SK-N-SH (cell line): ENCODE measurements around the gene ADCY5. TPM values are rescaled to one million over a fixed set of nuclear protein-coding genes. Genes with fewer than 3 reads are reported as not detected.

ENCODE experiments used
- CTCF ChIA-PET: fragments of 300-600, 350-600 bp; formaldehyde crosslinking; extraction: SDS; loops from one replicate; lab custom pipeline; 2021; lab: Yijun Ruan, JAX
- POLR2A ChIA-PET: fragments of 350-600 bp; sonication (Branson Sonifier 250); formaldehyde crosslinking; extraction: SDS; loops from one replicate; lab custom pipeline; 2020; ENCODE audit warnings: antibody characterized with exemption, inconsistent platforms; lab: Yijun Ruan, JAX
- DNase-seq: peaks from one replicate; pipeline ENCODE4 v3.0.0; 2012
- H2AFZ ChIP-seq: fragments of 200-600 bp; sonication (generic); 2 replicates; pipeline ENCODE4 v1.8.1; 2016; ENCODE audit warnings: antibody characterized with exemption, mild to moderate bottlenecking, low read depth
- H3F3A ChIP-seq: fragments of 200-600 bp; sonication (generic); replicated peaks from 2 replicates; pipeline ENCODE3; 2016; ENCODE audit warnings: antibody characterized with exemption, mild to moderate bottlenecking; ENCODE audit not compliant: insufficient read depth
- H3K27ac ChIP-seq, 2 experiments: fragments of 200-500 bp in 1 of 2; fragments of 200-600 bp in 1 of 2; sonication (Bioruptor generic) in 1 of 2; sonication (generic), shearing (Covaris generic) in 1 of 2; 2 replicates each; pipeline versions ENCODE4 v1.5.1 to v1.6.1; 2014 to 2016; ENCODE audit warnings: low read depth in 2 of 2, inconsistent platforms in 1 of 2, low read length in 1 of 2, mild to moderate bottlenecking in 1 of 2, mixed read lengths in 1 of 2
- H3K27me3 ChIP-seq: fragments of 200-600 bp; sonication (generic), shearing (Covaris generic); 2 replicates; pipeline ENCODE4 v1.6.1; 2016; ENCODE audit warnings: mixed run types; ENCODE audit not compliant: insufficient read depth
- H3K36me3 ChIP-seq, 2 experiments: fragments of 200-500 bp in 1 of 2; fragments of 200-600 bp in 1 of 2; sonication (Bioruptor generic) in 1 of 2; sonication (generic) in 1 of 2; replicated peaks in 1 of 2; 2 replicates each; pipeline versions ENCODE3 to v1.5.1; 2014 to 2016; ENCODE audit warnings: low read length in 1 of 2, mild to moderate bottlenecking in 1 of 2; ENCODE audit not compliant: insufficient read depth in 2 of 2, control insufficient read depth in 1 of 2
- H3K4me1 ChIP-seq, 2 experiments: fragments of 200-500 bp in 1 of 2; fragments of 200-600 bp in 1 of 2; sonication (Bioruptor generic) in 1 of 2; sonication (generic), shearing (Covaris generic) in 1 of 2; 2 replicates each; pipeline versions ENCODE4 v1.5.1 to v1.6.1; 2014 to 2016; ENCODE audit warnings: low read depth in 1 of 2, low read length in 1 of 2, mixed run types in 1 of 2; ENCODE audit not compliant: insufficient read depth in 2 of 2, control insufficient read depth in 1 of 2
- H3K4me2 ChIP-seq: fragments of 200-600 bp; sonication (generic), shearing (Covaris generic); 2 replicates; pipeline ENCODE4 v1.6.1; 2017; ENCODE audit warnings: mixed run types
- H3K4me3 ChIP-seq, 2 experiments: fragments of 200-500 bp in 1 of 2; fragments of 200-600 bp in 1 of 2; sonication (Bioruptor generic) in 1 of 2; sonication (generic), shearing (Covaris generic) in 1 of 2; 2 replicates each; pipeline versions ENCODE4 v1.5.1 to v1.8.1; 2014 to 2016; ENCODE audit warnings: low read depth in 2 of 2, inconsistent platforms in 1 of 2, low read length in 1 of 2, mild to moderate bottlenecking in 1 of 2, mixed read lengths in 1 of 2, moderate library complexity in 1 of 2
- H3K79me2 ChIP-seq: fragments of 200-600 bp; sonication (generic); 2 replicates; pipeline ENCODE4 v1.8.1; 2017; ENCODE audit warnings: mild to moderate bottlenecking; ENCODE audit not compliant: insufficient read depth
- H3K9ac ChIP-seq: fragments of 200-600 bp; sonication (generic); 2 replicates; pipeline ENCODE4 v1.6.1; 2017; ENCODE audit warnings: mixed run types
- H3K9me2 ChIP-seq: fragments of 200-600 bp; sonication (generic); 2 replicates; pipeline ENCODE4 v1.6.1; 2017; ENCODE audit warnings: mixed run types
- H3K9me3 ChIP-seq: fragments of 200-600 bp; sonication (generic); 2 replicates; pipeline ENCODE4 v1.6.1; 2017; ENCODE audit warnings: mixed run types, mild to moderate bottlenecking, moderate library complexity
- H4K20me1 ChIP-seq: fragments of 200-600 bp; sonication (generic); 2 replicates; pipeline ENCODE4 v1.6.1; 2017; ENCODE audit warnings: mild to moderate bottlenecking, mixed run types; ENCODE audit not compliant: insufficient read depth
- CHD2 ChIP-seq: fragments of 150-350 bp; IDR thresholded peaks from 2 replicates; pipeline ENCODE4 v1.6.1; 2018; ENCODE audit warnings: low read length; ENCODE audit not compliant: partially characterized antibody
- CTCF ChIP-seq: fragments of 200-600 bp; sonication (generic); IDR thresholded peaks from 2 replicates; pipeline ENCODE4 v1.6.1; 2017; ENCODE audit warnings: antibody characterized with exemption, mild to moderate bottlenecking, moderate library complexity
- EP300 ChIP-seq, 2 experiments: IDR thresholded peaks; 2 replicates each; pipeline versions ENCODE4 v1.4.0 to v1.6.1; 2012; ENCODE audit warnings: borderline replicate concordance in 1 of 2, low read depth in 1 of 2, low read length in 1 of 2
- GABPA ChIP-seq: IDR thresholded peaks from 2 replicates; pipeline ENCODE4 v1.4.0; 2012; ENCODE audit warnings: low read depth, mild to moderate bottlenecking
- GATA2 ChIP-seq: sonication (generic); formaldehyde crosslinking; IDR thresholded peaks from 2 replicates; pipeline ENCODE4 v1.5.0; 2020; ENCODE audit warnings: mild to moderate bottlenecking, missing genetic modification reagents
- JUND ChIP-seq: IDR thresholded peaks from 2 replicates; pipeline ENCODE4 v1.4.0; 2012
- RCOR1 ChIP-seq: fragments of 150-350 bp; IDR thresholded peaks from 2 replicates; pipeline ENCODE4 v1.6.1; 2017; ENCODE audit warnings: antibody characterized with exemption, low read length
- RXRA ChIP-seq: IDR thresholded peaks from 2 replicates; pipeline ENCODE4 v1.4.0; 2012; ENCODE audit warnings: low read depth, mild to moderate bottlenecking, borderline replicate concordance
- SIN3A ChIP-seq: IDR thresholded peaks from 2 replicates; pipeline ENCODE4 v1.6.1; 2012; ENCODE audit warnings: low read depth, mild to moderate bottlenecking, low read length, moderate library complexity, borderline replicate concordance
- TCF12 ChIP-seq: IDR thresholded peaks from 2 replicates; pipeline ENCODE4 v1.4.0; 2012
- YY1 ChIP-seq: IDR thresholded peaks from 2 replicates; pipeline ENCODE4 v1.4.0; 2012; ENCODE audit warnings: low read depth, mild to moderate bottlenecking
- WGBS: methylation state at CpG from one replicate; pipeline ENCODE4 v1.1.6; 2017; ENCODE audit warnings: low lambda C conversion rate; 5-methylcytosine and 5-hydroxymethylcytosine counted together
- polyA plus RNA-seq, 3 experiments: library from polyadenylated mRNA; depleted of rRNA; stranded (reverse); fragments of >200 nt; gene quantifications; 2 replicates each; pipeline ENCODE4 v1.2.3, GENCODE V29; 2012
- TF ChIP-seq, protein P1 (sequence below): IDR thresholded peaks from 2 replicates; pipeline ENCODE4 v1.6.1; 2012; ENCODE audit warnings: mild to moderate bottlenecking, low read depth, low read length, moderate library complexity

Gene ADCY5
- polyA plus RNA-seq, 1 of the 3 experiments (the other 2 are of a cell fraction) = 0.21 TPM

- Histone ChIP-seq H3K27me3 (0 out of 2 replicates have a peak, but pooled peaks cover 5% of the 10 kb centered on the region), H3K4me2 (no peak overlapping the region), H3K36me3 (no peaks in the 10 kb centered on the region), H3K9ac (no peak overlapping the region), H3K79me2 (no peaks in the 10 kb centered on the region), H4K20me1 (peaks cover 7% of the 10 kb centered on the region; the same call in 1 of the 2 replicates), H3K4me1 (no peaks in the 10 kb centered on the region; a peak in 1 of 4 replicates), H3K9me3 (no peaks in the 10 kb centered on the region), H3K4me3 (no peak overlapping the region), H2AFZ (no peak overlapping the region), H3K27ac (no peak overlapping the region), H3F3A (no peaks in the 10 kb centered on the region), H3K9me2 (no peaks in the 10 kb centered on the region)
- DNase-seq = no peak
- ChIA-PET CTCF (interaction anchor here (0.9 to 1.2 kb wide), 3 partner anchors 18 to 281 kb away, joined by 3 to 6 read pairs (median 4); no protein-coding TSS in a partner anchor), POLR2A (no interaction called here)
- 41% methylated on average over 6 of the region's 6 CpGs for WGBS
- TF ChIP-seq EP300 (IDR thresholded peaks at IDR 0.05; ENCODE audit: borderline replicate concordance in 1 of 2, low read depth in 1 of 2, low read length in 1 of 2) (no peak), RXRA (no peak), GABPA (no peak), TCF12 (no peak), SIN3A (no peak), CHD2 (no peak), YY1 (no peak), GATA2 (CRISPR knock-in tag) (no peak), CTCF (no peak), JUND (no peak), RCOR1 (no peak)
- TF ChIP-seq, protein P1, sequence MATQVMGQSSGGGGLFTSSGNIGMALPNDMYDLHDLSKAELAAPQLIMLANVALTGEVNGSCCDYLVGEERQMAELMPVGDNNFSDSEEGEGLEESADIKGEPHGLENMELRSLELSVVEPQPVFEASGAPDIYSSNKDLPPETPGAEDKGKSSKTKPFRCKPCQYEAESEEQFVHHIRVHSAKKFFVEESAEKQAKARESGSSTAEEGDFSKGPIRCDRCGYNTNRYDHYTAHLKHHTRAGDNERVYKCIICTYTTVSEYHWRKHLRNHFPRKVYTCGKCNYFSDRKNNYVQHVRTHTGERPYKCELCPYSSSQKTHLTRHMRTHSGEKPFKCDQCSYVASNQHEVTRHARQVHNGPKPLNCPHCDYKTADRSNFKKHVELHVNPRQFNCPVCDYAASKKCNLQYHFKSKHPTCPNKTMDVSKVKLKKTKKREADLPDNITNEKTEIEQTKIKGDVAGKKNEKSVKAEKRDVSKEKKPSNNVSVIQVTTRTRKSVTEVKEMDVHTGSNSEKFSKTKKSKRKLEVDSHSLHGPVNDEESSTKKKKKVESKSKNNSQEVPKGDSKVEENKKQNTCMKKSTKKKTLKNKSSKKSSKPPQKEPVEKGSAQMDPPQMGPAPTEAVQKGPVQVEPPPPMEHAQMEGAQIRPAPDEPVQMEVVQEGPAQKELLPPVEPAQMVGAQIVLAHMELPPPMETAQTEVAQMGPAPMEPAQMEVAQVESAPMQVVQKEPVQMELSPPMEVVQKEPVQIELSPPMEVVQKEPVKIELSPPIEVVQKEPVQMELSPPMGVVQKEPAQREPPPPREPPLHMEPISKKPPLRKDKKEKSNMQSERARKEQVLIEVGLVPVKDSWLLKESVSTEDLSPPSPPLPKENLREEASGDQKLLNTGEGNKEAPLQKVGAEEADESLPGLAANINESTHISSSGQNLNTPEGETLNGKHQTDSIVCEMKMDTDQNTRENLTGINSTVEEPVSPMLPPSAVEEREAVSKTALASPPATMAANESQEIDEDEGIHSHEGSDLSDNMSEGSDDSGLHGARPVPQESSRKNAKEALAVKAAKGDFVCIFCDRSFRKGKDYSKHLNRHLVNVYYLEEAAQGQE = no peak
These were observed 161.0 kb downstream of the ADCY5 start for GRCh38 chr3:123287962-123288302.
